Measurements from ENCODE around the gene AIRE. TPM values are rescaled to one million over a fixed set of nuclear protein-coding genes. Genes with fewer than 3 reads are reported as not detected.

Gene AIRE
- total RNA-seq, 1 experiment from 2014 or later, result 0.17 TPM

- H3K27ac ChIP-seq (ENCODE audit: insufficient read length, low read depth, low read length), result no peak overlapping the region
- no peak overlapping the region for H2BK12ac ChIP-seq (ENCODE audit: insufficient read length, low read depth, low read length)
- TF ChIP-seq CTCF (conservative IDR thresholded peaks at IDR 0.05), result no peak
- WGBS (ENCODE audit: extremely low coverage, insufficient read length, low lambda C conversion rate), result no CpG with 5 or more reads among the region's 33 CpGs
- H3K27ac Mint-ChIP-seq, result no peak overlapping the region
- peaks cover 0 to 5% of the 10 kb centered on the region in 2 experiments; a peak in 2 of 4 replicates for H3K4me1 Mint-ChIP-seq
- H3K27me3 Mint-ChIP-seq (ENCODE audit: low read depth), result peaks cover 11% of the 10 kb centered on the region
- H4K20me1 ChIP-seq (ENCODE audit: control insufficient read depth, insufficient read depth, insufficient read length), result no peaks in the 10 kb centered on the region
- no peak for DNase-seq
- H3K18ac ChIP-seq (ENCODE audit: insufficient read length, low read depth, low read length), result no peak overlapping the region
- no peaks in the 10 kb centered on the region for H3K9me3 Mint-ChIP-seq
- no peak overlapping the region for H3K4ac ChIP-seq (ENCODE audit: low read depth, low read length)
- no peaks in the 10 kb centered on the region for H3K4me1 ChIP-seq (ENCODE audit: insufficient read depth, low read length)
- no peak overlapping the region; the same call in 1 of the 2 replicates for H3K14ac ChIP-seq (ENCODE audit: insufficient read depth, low read length)
- no peaks in the 10 kb centered on the region for H3K23me2 ChIP-seq (ENCODE audit: insufficient read length, low read depth, low read length, poor library complexity, severe bottlenecking)
- H2BK20ac ChIP-seq (ENCODE audit: low read depth, low read length, poor library complexity, severe bottlenecking), result no peak overlapping the region
- H3K27me3 ChIP-seq (ENCODE audit: insufficient read depth, low read length), result no peaks in the 10 kb centered on the region
- no peak overlapping the region for H3K9ac ChIP-seq (ENCODE audit: extremely low read depth, insufficient read length, low read length)
- H3K4me2 ChIP-seq (ENCODE audit: insufficient read depth, insufficient read length, low read length), result no peak overlapping the region
- H2BK15ac ChIP-seq (ENCODE audit: low read depth, low read length), result no peak overlapping the region
- H2AK5ac ChIP-seq (ENCODE audit: insufficient read length, low read length), result no peak overlapping the region
- no peak overlapping the region for H4K91ac ChIP-seq (ENCODE audit: insufficient read length, low read depth, low read length)
- no peak overlapping the region for H2AFZ ChIP-seq (ENCODE audit: low read length)
- H2BK120ac ChIP-seq (ENCODE audit: low read depth, low read length, poor library complexity, severe bottlenecking), result no peak overlapping the region
- no peak overlapping the region for H2BK5ac ChIP-seq (ENCODE audit: insufficient read length, low read length)
- no peak overlapping the region for H4K8ac ChIP-seq (replicated peaks; ENCODE audit: insufficient read length, low read depth, low read length)
- H3K36me3 Mint-ChIP-seq (ENCODE audit: insufficient read depth in 1 of 3, low read depth in 3 of 3), result no peaks in the 10 kb centered on the region
- no peak overlapping the region for H3T11ph ChIP-seq (ENCODE audit: low read length)
- H3K56ac ChIP-seq (ENCODE audit: insufficient read length, low read depth, low read length), result no peak overlapping the region
- no peaks in the 10 kb centered on the region for H3K9me3 ChIP-seq (ENCODE audit: control insufficient read depth, low read depth, low read length)
- H3K4me3 Mint-ChIP-seq, result no peak overlapping the region
- H3K23ac ChIP-seq (ENCODE audit: insufficient read length, low read depth, low read length), result no peak overlapping the region
- no peak overlapping the region for H4K5ac ChIP-seq (ENCODE audit: insufficient read length, low read depth, low read length)
- H3K79me1 ChIP-seq (ENCODE audit: insufficient read depth, low read depth, low read length, poor library complexity, severe bottlenecking), result no peaks in the 10 kb centered on the region
- H3K79me2 ChIP-seq (ENCODE audit: insufficient read depth, low read length), result no peaks in the 10 kb centered on the region
These were observed 8.0 kb downstream of the AIRE start for GRCh38 chr21:44293551-44294231.
